ENCODE data around the gene SLC9A3. TPM values are rescaled to one million over a fixed set of nuclear protein-coding genes. Genes with fewer than 3 reads are reported as not detected.

SLC9A3 gene
- total RNA-seq, 1 donor from 2014 or later: 1.2 TPM

DNA sequence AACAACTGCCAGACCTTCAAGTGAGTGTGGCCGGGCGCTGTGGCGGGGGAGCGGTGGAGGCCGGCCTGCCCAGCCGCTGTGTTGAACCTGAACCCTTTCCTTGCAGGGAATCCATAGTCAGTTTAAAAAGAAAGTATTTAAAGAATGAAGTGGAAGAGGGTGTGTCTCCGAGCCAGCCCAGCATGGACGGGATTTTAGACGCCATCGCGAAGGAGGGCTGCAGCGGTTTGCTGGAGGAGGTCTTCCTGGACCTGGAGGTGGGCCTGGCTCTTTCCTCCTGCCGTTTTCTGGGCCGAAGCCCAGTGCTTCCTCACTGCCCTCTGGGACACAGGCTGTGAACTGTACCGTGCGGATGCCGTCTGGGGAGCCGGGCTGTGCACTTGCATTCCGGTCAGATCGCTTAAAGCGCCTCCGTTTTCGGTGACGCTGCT is 62.2 kb downstream of the SLC9A3 start:
- no peak for DNase-seq (ENCODE audit: extremely low spot score, unreplicated experiment)
- Mint-ChIP-seq H3K4me3 (ENCODE audit: unreplicated experiment) (no peak overlapping the region), H3K36me3 (ENCODE audit: unreplicated experiment) (peaks cover 54% of the 10 kb centered on the region), H3K27me3 (ENCODE audit: unreplicated experiment) (no peaks in the 10 kb centered on the region), H3K27ac (ENCODE audit: unreplicated experiment) (no peak overlapping the region), H3K9me3 (ENCODE audit: unreplicated experiment) (no peaks in the 10 kb centered on the region), H3K4me1 (ENCODE audit: unreplicated experiment) (peaks cover 11% of the 10 kb centered on the region)
- TF ChIP-seq, protein P1, sequence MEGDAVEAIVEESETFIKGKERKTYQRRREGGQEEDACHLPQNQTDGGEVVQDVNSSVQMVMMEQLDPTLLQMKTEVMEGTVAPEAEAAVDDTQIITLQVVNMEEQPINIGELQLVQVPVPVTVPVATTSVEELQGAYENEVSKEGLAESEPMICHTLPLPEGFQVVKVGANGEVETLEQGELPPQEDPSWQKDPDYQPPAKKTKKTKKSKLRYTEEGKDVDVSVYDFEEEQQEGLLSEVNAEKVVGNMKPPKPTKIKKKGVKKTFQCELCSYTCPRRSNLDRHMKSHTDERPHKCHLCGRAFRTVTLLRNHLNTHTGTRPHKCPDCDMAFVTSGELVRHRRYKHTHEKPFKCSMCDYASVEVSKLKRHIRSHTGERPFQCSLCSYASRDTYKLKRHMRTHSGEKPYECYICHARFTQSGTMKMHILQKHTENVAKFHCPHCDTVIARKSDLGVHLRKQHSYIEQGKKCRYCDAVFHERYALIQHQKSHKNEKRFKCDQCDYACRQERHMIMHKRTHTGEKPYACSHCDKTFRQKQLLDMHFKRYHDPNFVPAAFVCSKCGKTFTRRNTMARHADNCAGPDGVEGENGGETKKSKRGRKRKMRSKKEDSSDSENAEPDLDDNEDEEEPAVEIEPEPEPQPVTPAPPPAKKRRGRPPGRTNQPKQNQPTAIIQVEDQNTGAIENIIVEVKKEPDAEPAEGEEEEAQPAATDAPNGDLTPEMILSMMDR (IDR thresholded peaks at IDR 0.05): no peak

DNA sequence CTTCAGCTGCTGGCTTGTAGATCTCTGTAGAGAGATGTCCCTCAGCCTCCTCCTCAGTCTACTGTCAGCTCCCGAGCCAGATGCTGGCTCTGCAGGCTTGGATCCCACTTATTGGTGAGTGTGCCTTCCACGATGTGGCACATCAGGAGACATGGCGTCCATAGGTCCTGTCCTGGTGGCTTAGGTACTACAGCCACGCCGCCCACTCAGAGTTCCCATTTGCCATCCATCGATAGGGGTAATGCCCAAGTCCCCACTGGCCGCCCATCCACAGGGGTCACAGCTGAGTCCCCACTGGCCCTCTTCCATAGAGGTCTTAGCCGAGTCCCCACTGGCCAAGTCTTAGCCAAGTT is 64.0 kb downstream of the SLC9A3 start:
- Mint-ChIP-seq H3K27me3 (ENCODE audit: unreplicated experiment) (no peaks in the 10 kb centered on the region), H3K4me1 (ENCODE audit: unreplicated experiment) (peaks cover 11% of the 10 kb centered on the region), H3K9me3 (ENCODE audit: unreplicated experiment) (no peaks in the 10 kb centered on the region), H3K4me3 (ENCODE audit: unreplicated experiment) (no peak overlapping the region), H3K36me3 (ENCODE audit: unreplicated experiment) (peaks cover 53% of the 10 kb centered on the region), H3K27ac (ENCODE audit: unreplicated experiment) (no peak overlapping the region)
- no peak for DNase-seq (ENCODE audit: extremely low spot score, unreplicated experiment)
- TF ChIP-seq, protein P1 (IDR thresholded peaks at IDR 0.05): no peak

DNA sequence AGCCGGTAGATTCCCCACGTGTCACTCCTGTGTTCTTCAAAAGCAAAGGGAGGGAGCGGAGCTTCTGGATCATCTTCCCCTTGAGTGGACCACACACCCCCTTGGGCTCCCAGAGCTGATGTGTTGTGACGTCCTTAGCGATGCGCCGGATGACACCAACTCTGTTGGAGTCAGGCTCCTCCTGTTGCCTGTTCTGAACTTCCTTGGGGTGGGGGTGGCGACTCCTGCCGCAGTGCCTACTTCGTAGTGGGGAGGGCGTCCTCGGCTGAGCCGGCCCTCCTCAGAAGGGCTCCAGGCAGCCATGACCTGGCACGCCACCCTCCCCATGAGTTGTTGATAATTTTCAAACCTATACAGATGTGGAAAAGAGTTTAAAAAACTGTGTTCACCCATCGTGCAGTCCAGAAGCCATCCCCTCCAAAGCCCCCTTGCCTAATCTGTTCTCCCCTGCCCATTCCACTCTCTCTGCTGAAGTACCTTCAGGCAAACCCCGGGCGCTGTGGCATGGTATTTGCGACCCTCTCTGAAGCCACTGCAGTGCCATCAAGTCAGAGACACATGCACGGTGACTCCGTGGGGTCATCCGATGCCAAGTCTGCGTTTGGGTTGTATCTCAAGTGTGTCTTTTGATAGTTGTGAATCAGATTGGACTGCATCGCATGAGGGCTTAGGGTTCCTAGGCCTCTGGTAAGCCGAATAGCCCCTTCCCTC is 64.5 kb downstream of the SLC9A3 start:
- Mint-ChIP-seq H3K9me3 (ENCODE audit: unreplicated experiment) (no peaks in the 10 kb centered on the region), H3K27ac (ENCODE audit: unreplicated experiment) (peak overlapping the region; percentile 51), H3K36me3 (ENCODE audit: unreplicated experiment) (peaks cover 58% of the 10 kb centered on the region), H3K4me1 (ENCODE audit: unreplicated experiment) (peaks cover 11% of the 10 kb centered on the region), H3K27me3 (ENCODE audit: unreplicated experiment) (no peaks in the 10 kb centered on the region), H3K4me3 (ENCODE audit: unreplicated experiment) (no peak overlapping the region)
- no peak for DNase-seq (ENCODE audit: extremely low spot score, unreplicated experiment)
- TF ChIP-seq, protein P1 (IDR thresholded peaks at IDR 0.05): no peak

DNA sequence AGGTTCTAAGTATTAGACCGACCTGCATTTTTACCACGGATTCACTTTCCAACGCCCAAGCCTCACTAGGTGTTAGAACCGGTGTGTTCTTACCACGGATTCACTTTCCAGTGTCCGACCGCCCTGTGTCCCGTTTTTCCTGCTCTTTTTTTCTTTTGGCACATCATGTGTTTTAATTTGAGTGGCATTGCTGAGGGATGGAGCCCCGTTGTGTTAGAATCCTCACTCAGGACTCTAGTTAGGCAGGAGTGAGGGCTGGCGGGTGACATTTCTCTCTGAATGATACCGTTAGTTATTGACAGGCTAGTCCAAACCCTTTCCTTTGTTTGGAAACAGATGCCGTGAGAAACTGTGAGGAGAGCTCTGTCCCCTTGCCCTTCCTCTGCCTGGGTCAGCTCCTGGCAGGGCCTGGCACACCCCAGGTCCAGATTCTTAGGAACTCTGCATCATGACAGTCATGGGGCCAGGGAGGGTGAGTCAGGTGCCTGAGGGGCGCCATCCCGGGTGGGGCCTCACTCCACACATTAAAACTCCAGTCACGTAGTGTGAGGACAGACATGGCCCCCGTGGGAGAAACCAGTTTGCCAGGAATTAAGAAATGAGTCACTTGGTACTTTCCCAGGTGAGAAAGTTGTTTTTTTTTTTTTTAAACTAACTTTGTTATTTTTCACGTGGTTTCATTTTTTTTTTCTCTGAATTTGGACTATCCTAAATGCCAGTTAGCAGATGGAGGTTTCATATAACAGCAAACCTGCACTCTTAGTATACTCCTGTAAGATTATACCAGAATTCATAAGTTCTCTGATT is 65.5 kb downstream of the SLC9A3 start:
- no peak for DNase-seq (ENCODE audit: extremely low spot score, unreplicated experiment)
- no peaks in the 10 kb centered on the region for H3K27me3 Mint-ChIP-seq (ENCODE audit: unreplicated experiment)
- H3K9me3 Mint-ChIP-seq (ENCODE audit: unreplicated experiment): no peaks in the 10 kb centered on the region
- H3K4me1 Mint-ChIP-seq (ENCODE audit: unreplicated experiment): peaks cover 11% of the 10 kb centered on the region
- no peak overlapping the region for H3K4me3 Mint-ChIP-seq (ENCODE audit: unreplicated experiment)
- H3K36me3 Mint-ChIP-seq (ENCODE audit: unreplicated experiment): peaks cover 62% of the 10 kb centered on the region
- TF ChIP-seq, protein P1 (IDR thresholded peaks at IDR 0.05): no peak
- H3K27ac Mint-ChIP-seq (ENCODE audit: unreplicated experiment): peak overlapping the region; percentile 51
